GM13977 (cell line): ENCODE results near the gene ADAMTS17.

Experiments used
- DNase-seq: peaks from one replicate; pipeline ENCODE4 v3.0.0; 2012; ENCODE audit warnings: low spot score
- CTCF ChIP-seq: IDR thresholded peaks from 2 replicates; pipeline ENCODE4 v1.5.1; 2012; ENCODE audit warnings: mild to moderate bottlenecking, control low read depth; ENCODE audit not compliant: insufficient read depth; ENCODE audit errors: extremely low read depth, missing control alignments
- in situ Hi-C: fragments of 300-500 bp; cut with MboI; formaldehyde crosslinking; loops from one replicate; pipeline ENCODE4 v1.12.0; 2022; ENCODE audit warnings: low sequenced_read_pairs, low pct_unique_long_range_greater_than_20kb, mixed read lengths, inconsistent platforms; ENCODE audit not compliant: unreplicated experiment

Gene ADAMTS17

GRCh38 chr15:100372739-100373119, 31.0 kb upstream of the ADAMTS17 start:
- DNase-seq: no peak
- no peak for TF ChIP-seq CTCF
- in situ Hi-C loops: no loop called here

- in situ Hi-C loops: no loop called here
- no peak for TF ChIP-seq CTCF
- DNase-seq: no peak
These were observed 13.6 kb upstream of the ADAMTS17 start for GRCh38 chr15:100355342-100355741.

- TF ChIP-seq CTCF: no peak
- in situ Hi-C loops: no loop called here
- no peak for DNase-seq
These were observed 11.7 kb upstream of the ADAMTS17 start for GRCh38 chr15:100353449-100353848.

- TF ChIP-seq CTCF: no peak
- in situ Hi-C loops: no loop called here
- no peak for DNase-seq
These were observed 8.9 kb upstream of the ADAMTS17 start for GRCh38 chr15:100350434-100351226.

- DNase-seq: peak; percentile 73
- in situ Hi-C loops: no loop called here
These were observed 8.1 kb upstream of the ADAMTS17 start for GRCh38 chr15:100349696-100350433.

GRCh38 chr15:100349321-100349695, 7.5 kb upstream of the ADAMTS17 start:
- no peak for TF ChIP-seq CTCF
- in situ Hi-C loops: no loop called here
- DNase-seq: no peak

More at GRCh38 chr15:100349696-100350433, 8.1 kb upstream of the ADAMTS17 start:
- peak; percentile 72 for TF ChIP-seq CTCF
